GM19099 (cell line): ENCODE data around the gene TAF3.

Source experiments
- POLR2A ChIP-seq: IDR thresholded peaks from 3 replicates; pipeline ENCODE4 v1.6.1; 2011; ENCODE audit warnings: low read depth; ENCODE audit not compliant: insufficient read length; ENCODE audit errors: extremely low read depth

Gene TAF3

GRCh38 chr10:7932301-7933036 lies 114.2 kb downstream of the TAF3 start:
- TF ChIP-seq POLR2A = no peak

- no peak for TF ChIP-seq POLR2A
These were observed 115.0 kb downstream of the TAF3 start for GRCh38 chr10:7933262-7933661.

GRCh38 chr10:7933757-7934156 lies 115.5 kb downstream of the TAF3 start:
- TF ChIP-seq POLR2A = no peak

- TF ChIP-seq POLR2A = no peak
These were observed 119.1 kb downstream of the TAF3 start for GRCh38 chr10:7937315-7937945.

- no peak for TF ChIP-seq POLR2A
These were observed 123.3 kb downstream of the TAF3 start for GRCh38 chr10:7941576-7941975.

- no peak for TF ChIP-seq POLR2A
These were observed 124.0 kb downstream of the TAF3 start for GRCh38 chr10:7942316-7942715.

GRCh38 chr10:7942859-7943258 lies 124.6 kb downstream of the TAF3 start:
- TF ChIP-seq POLR2A = no peak

GRCh38 chr10:7944215-7944480 lies 125.8 kb downstream of the TAF3 start:
- TF ChIP-seq POLR2A = no peak

GRCh38 chr10:7944537-7944936 lies 126.2 kb downstream of the TAF3 start:
- no peak for TF ChIP-seq POLR2A

- no peak for TF ChIP-seq POLR2A
These were observed 126.7 kb downstream of the TAF3 start for GRCh38 chr10:7945034-7945433.

- TF ChIP-seq POLR2A = no peak
These were observed 127.3 kb downstream of the TAF3 start for GRCh38 chr10:7945469-7946187.

- TF ChIP-seq POLR2A = no peak
These were observed 130.2 kb downstream of the TAF3 start for GRCh38 chr10:7948371-7949000.

- no peak for TF ChIP-seq POLR2A
These were observed 132.9 kb downstream of the TAF3 start for GRCh38 chr10:7950981-7951847.

- TF ChIP-seq POLR2A = no peak
These were observed 134.0 kb downstream of the TAF3 start for GRCh38 chr10:7952266-7952665.

GRCh38 chr10:7953447-7953846 lies 135.1 kb downstream of the TAF3 start:
- no peak for TF ChIP-seq POLR2A
